GM21786 (cell line): ENCODE results near the gene COX7B2.

Experiments used
- ATAC-seq: cut with Tn5 transposase; IDR thresholded peaks from one replicate; pipeline ENCODE4 v1.9.1; 2021; ENCODE audit not compliant: unreplicated experiment

The COX7B2 gene

DNA sequence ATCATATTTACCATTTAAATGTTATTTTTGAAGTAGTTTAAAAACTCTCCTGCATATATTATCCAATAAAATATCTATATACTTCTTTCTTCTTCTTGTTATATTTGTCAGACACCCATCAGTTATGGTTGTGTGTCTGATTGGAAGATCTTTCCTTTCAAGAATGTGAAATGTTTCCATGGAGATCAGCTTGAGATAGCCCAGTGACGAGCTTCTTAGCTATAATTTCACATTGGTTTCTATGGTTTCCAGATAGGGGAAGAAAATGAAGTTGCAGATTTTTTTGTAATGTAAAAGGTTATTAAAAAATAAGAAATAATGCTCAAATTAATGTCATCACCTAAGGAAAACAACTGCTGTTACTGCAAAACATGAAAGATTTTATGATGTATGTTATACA is 189.0 kb downstream of the COX7B2 start:
- ATAC-seq, result no peak

GRCh38 chr4:46717950-46718349 is 191.1 kb downstream of the COX7B2 start:
- ATAC-seq, result no peak

- ATAC-seq, result no peak
Observed at GRCh38 chr4:46715468-46715867, 193.6 kb downstream of the COX7B2 start.

DNA sequence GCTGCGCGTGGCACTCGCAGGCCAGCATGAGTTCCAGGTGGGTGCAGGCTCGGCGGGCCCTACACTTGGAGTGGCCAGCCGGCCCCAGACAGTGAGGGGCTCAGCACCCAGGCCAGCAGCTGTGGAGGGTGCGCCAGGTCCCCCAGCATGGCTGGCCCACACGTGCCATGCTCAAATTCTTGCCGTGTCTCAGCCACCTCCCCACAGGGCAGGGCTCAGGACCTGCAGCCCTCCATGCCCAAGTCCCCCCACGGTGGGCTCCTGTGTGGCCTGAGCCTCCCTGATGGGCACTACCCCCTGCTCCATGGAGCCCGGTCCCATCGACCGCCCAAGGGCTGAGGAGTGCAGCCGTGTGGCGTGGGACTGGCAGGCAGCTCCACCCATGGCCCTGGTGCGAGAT is 210.2 kb downstream of the COX7B2 start:
- ATAC-seq, result no peak
